BE2C (cell line): ENCODE results near the gene IQUB. TPM values are rescaled to one million over a fixed set of nuclear protein-coding genes. Genes with fewer than 3 reads are reported as not detected.

Source experiments
- DNase-seq: peaks from one replicate; pipeline ENCODE4 v3.0.0-alpha.2; 2020
- H3K27me3 ChIP-seq: fragments of 250-450 bp; sonication (Bioruptor Pico); 2 replicates; pipeline ENCODE4 v1.5.1; 2020; ENCODE audit warnings: mild to moderate bottlenecking
- H3K36me3 ChIP-seq: fragments of 250-450 bp; sonication (Bioruptor Pico); 2 replicates; pipeline ENCODE4 v1.5.1; 2020; ENCODE audit warnings: mild to moderate bottlenecking
- H3K4me1 ChIP-seq: fragments of 250-450 bp; sonication (Bioruptor Pico); 2 replicates; pipeline ENCODE4 v1.5.1; 2020
- H3K4me3 ChIP-seq: 2 replicates; pipeline ENCODE4 v1.5.1; 2011; ENCODE audit warnings: low read depth, low read length
- H3K9me3 ChIP-seq: fragments of 250-450 bp; sonication (Bioruptor Pico); 2 replicates; pipeline ENCODE4 v1.5.1; 2020
- polyA plus RNA-seq: library from polyadenylated mRNA; unstranded; fragments of >200 nt; gene quantifications from one replicate; pipeline ENCODE4 v1.2.1, GENCODE V29; 2012; ENCODE audit warnings: low read depth, missing spikeins; ENCODE audit not compliant: insufficient read length, insufficient read depth
- TF ChIP-seq, protein P1 (sequence below): IDR thresholded peaks from 2 replicates; pipeline ENCODE4 v1.5.1; 2012; ENCODE audit warnings: mild to moderate bottlenecking, low read depth, low read length

Gene IQUB
- polyA plus RNA-seq: not detected

GRCh38 chr7:123534383-123535260, at the start of gene IQUB:
IQUB (minus strand) TSS chr7:123534595; CDS start chr7:123512340, 22,255 bp downstream.
- peak; percentile 100 for DNase-seq
- Histone ChIP-seq H3K4me3 (peak within 1 kb of the TSS; percentile 68), H3K9me3 (no peaks in the 10 kb centered on the region), H3K27me3 (no peaks in the 10 kb centered on the region; the same call in 1 of the 2 replicates), H3K4me1 (peaks cover 11% of the 10 kb centered on the region), H3K36me3 (no peaks in the 10 kb centered on the region)
- TF ChIP-seq, protein P1, sequence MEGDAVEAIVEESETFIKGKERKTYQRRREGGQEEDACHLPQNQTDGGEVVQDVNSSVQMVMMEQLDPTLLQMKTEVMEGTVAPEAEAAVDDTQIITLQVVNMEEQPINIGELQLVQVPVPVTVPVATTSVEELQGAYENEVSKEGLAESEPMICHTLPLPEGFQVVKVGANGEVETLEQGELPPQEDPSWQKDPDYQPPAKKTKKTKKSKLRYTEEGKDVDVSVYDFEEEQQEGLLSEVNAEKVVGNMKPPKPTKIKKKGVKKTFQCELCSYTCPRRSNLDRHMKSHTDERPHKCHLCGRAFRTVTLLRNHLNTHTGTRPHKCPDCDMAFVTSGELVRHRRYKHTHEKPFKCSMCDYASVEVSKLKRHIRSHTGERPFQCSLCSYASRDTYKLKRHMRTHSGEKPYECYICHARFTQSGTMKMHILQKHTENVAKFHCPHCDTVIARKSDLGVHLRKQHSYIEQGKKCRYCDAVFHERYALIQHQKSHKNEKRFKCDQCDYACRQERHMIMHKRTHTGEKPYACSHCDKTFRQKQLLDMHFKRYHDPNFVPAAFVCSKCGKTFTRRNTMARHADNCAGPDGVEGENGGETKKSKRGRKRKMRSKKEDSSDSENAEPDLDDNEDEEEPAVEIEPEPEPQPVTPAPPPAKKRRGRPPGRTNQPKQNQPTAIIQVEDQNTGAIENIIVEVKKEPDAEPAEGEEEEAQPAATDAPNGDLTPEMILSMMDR: no peak

GRCh38 chr7:123583821-123584220, 49.4 kb upstream of the IQUB start:
- H3K36me3 ChIP-seq: no peaks in the 10 kb centered on the region
- no peaks in the 10 kb centered on the region; the same call in 1 of the 2 replicates for H3K27me3 ChIP-seq

GRCh38 chr7:123581162-123581459, 46.7 kb upstream of the IQUB start:
- Histone ChIP-seq H3K27me3 (no peaks in the 10 kb centered on the region), H3K4me3 (no peak overlapping the region), H3K4me1 (no peaks in the 10 kb centered on the region), H3K36me3 (no peaks in the 10 kb centered on the region), H3K9me3 (no peaks in the 10 kb centered on the region)
- TF ChIP-seq, protein P1: no peak
- no peak for DNase-seq

More at GRCh38 chr7:123583821-123584220, 49.4 kb upstream of the IQUB start:
- Histone ChIP-seq H3K4me1 (no peaks in the 10 kb centered on the region), H3K4me3 (no peak overlapping the region), H3K9me3 (no peaks in the 10 kb centered on the region)
- DNase-seq: no peak
- TF ChIP-seq, protein P1: no peak

DNA sequence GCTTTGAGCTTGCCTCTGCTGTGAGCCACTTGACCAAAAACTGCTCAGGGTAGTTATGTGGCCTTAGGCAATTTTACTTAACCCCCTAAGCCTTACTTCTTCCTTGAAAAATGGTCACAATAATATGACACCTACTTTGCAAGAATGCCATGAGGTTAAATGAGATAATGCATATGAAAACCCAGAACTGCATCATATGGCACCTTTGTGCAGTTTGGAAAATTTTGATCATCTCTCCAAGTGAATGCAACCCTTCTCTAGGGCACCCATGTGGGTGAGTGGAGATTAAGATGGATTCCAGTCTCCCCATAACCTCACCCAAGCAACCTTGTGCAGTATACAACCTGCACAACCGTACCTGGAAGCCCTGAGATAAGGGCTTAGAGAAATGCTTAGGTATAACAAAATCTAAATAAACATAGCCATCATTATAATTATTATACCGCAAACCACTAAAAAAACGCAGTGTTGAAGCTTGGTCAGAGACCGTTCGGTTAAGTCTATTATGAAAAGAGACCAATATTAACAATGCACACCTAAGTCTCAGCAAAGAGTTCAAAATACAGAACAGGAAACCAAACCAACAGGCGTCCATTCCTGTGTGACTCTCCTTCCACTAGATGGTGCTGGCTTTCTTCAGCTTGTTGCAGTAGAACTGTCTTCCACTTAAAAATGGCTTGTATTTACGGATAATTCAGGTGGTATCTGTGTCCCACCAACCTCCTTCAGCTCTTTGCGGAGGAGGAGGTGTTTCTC, 46.2 kb upstream of the IQUB start:
- no peaks in the 10 kb centered on the region for H3K4me1 ChIP-seq
- no peaks in the 10 kb centered on the region for H3K27me3 ChIP-seq
- TF ChIP-seq, protein P1: peak; percentile 95
- no peaks in the 10 kb centered on the region for H3K9me3 ChIP-seq
- H3K4me3 ChIP-seq: no peak overlapping the region
- no peaks in the 10 kb centered on the region for H3K36me3 ChIP-seq
- DNase-seq: peak; percentile 40

DNA sequence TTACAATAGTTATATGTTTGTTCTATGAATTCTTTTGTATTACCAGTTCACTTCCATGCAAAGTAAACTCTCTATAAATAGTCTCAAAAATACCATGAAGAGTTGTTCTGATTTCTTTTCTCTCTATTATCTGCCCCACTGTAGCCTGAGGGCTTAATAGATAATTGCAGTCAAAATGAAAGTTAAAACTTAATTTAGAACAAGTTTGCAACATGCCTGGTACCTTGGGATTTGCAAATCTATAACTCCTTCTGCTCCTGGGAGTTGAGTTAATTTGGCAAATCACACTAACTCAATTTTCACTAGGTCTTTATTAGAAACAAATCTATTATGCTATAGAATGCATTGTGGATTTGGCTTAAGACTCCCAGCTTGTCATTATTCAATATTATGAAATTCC, 45.0 kb upstream of the IQUB start:
- TF ChIP-seq, protein P1: no peak
- Histone ChIP-seq H3K27me3 (no peaks in the 10 kb centered on the region), H3K9me3 (no peaks in the 10 kb centered on the region), H3K36me3 (no peaks in the 10 kb centered on the region), H3K4me3 (no peak overlapping the region), H3K4me1 (no peaks in the 10 kb centered on the region)
- no peak for DNase-seq
